ENCODE measurements around the gene MED31. TPM values are rescaled to one million over a fixed set of nuclear protein-coding genes. Genes with fewer than 3 reads are reported as not detected.
A peak's percentile ranks its signal among the peaks of the same experiment; 100 is the strongest.
"Not testable (repeated sequence)": the region's sequence is repeated elsewhere in the genome, so short reads cannot be mapped to it uniquely, and the experiment has no call there.

MED31 gene
- total RNA-seq (2014; rRNA removed; shearing (Covaris generic)): 16.3 and 19.2 TPM in 2 replicates

DNA sequence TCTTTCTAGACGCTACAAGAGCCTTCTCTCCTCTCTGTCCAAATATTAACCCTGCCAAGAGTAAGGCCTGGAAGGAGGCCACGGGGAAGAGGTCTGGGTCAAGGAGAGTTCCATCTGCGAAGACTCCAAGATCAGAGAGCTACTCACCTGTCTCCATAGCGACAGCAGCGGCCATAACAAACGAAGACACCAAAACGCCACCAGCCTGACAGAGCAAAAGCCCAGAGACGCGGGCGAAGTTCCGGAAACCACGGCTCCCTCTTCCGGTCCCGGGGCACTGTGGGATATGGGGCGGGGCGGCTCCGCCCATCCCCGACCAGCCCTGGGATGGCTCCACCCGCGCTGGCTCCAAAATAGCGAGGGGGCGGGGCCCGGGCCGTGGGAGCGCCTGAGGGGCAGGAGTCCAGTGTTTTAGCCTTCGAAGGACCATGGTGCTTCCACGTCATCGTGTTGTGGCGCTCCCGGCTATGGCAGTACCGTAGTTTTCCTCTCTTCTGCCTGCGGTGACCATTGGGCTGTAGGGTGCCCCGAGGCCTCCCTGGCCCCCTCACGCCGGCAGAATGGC is at the start of gene MED31, which contains the start of gene C17orf100:
MED31 (minus strand) TSS at position 252 of the 565 bp plus-strand sequence; CDS start at position 175, 77 bp downstream.
C17orf100 (plus strand) TSS at position 409 of the 565 bp plus-strand sequence; CDS start at position 561, 152 bp downstream.
- DNase-seq (ENCODE audit: low spot score): peak; percentile 77

DNA sequence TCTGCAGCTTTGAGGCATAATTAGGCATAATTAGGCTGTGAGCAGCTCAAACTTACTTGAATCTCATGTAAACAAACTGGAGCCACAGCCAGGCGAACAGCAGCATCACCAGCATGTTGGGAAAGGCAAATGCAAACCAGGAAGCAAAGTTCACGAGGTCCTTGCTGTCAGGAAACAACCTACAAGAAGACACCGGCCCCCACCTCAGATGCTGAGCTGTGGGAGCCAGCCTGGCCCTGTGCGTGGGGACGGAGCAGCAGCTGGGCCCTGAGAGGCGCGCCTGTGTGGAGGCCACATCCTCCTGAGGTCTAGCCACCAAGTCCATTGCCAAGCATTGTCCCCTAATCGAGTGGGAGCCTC is 49.5 kb upstream of the MED31 start:
- no peak for DNase-seq (ENCODE audit: low spot score)

DNA sequence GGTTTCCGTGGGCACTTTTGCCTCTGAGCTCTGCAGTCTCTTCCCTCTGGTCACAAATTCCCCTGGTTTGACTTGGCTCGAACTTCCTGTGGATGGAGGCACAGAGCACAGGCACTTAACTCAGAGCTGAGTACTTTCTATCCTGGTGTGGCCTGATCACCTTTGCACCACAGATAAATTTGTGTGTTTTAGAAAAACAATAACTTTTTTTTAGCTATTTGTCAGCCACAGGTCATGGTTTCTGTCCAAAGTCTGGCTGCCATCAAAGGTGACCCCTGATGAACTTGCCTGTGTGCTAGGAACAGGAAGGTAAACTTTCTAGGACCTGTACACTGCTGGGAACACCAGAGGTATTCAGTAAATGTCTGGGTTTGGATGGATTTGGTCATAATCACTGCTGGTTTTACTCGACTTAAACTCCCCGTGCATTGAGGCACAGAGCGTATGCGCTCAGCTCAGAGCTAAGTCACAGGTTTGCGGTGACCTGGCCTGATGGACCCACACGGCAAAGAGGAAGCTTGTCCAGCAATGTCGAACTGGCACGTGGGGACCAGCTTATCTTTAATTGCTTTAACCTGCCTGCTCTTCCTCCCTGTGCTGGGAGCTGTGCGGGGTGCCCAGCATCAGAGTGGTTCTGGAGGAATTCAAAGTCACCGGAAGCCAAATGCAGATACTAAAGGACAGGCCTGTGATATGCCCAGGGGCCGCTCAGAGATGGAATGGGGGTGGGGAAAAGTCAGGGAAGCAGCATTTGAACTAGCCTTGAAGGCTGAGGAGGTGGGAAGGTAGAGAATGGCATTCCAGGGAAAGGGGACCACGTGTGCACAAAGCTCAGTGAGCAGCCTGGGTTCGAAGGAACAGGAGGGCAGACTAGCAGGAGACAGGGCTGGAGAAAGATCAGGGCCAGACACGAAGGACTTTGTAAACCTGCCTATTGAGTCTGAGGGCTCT is 48.9 kb upstream of the MED31 start:
- no peak for DNase-seq (ENCODE audit: low spot score)

DNA sequence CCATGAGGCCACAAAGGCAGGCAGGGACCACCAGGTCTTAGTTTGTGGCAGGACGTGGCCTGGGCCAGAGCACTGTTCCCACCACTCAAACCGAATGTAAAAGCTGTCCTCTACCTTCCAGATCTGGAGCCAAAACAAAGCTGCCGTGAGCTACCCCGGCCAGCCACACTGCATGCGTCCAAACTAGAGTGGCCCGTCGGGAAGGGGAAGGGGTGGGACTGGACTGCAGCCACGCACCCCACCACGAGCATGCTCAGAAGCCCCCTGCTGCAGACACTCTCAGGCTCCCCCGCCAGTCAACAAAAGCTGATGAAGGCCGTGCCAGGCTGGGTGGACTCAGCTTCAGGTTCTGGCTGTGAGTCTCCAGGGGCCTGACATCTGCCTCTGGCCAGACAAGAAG is 46.6 kb upstream of the MED31 start:
- DNase-seq (ENCODE audit: low spot score): no peak

DNA sequence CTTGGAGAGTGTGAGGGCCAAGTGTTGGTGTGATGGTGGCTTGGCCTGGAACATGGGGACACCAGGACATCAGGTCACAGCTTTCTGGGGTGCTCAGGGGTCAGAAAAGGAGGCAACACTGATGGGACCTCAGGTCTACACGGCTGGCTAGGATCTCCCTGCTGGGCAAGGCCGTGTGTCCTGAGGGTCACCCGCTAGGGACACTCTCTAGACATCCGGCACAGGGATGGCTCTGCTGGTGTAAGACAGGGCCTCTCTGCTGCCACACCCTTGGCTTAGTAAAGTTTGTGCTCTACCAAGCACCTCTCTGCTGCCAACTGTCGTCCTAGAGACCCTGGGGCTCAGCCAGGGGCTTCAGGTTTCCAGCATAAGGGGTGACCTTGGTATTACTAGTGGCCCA is 45.5 kb upstream of the MED31 start:
- DNase-seq (ENCODE audit: low spot score): no peak

DNA sequence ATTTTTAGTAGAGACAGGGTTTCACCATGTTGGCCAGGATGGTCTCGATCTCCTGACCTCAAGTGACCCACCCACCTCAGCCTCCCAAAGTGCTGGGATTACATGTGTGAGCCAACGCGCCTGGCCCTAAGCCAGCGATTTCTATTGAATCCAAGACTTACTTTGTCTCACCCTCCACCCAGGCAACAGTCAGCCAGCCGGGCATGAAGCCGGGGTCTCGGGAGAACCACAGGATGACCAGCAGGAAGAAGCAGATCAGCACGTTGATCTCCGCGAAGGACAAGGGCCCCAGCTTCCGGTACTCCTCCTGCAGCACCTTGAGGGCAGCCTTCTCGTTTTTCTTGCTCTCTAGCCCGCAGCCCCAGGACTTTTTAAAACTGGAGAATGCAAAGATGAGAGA is 44.2 kb upstream of the MED31 start:
- DNase-seq (ENCODE audit: low spot score): no peak

DNA sequence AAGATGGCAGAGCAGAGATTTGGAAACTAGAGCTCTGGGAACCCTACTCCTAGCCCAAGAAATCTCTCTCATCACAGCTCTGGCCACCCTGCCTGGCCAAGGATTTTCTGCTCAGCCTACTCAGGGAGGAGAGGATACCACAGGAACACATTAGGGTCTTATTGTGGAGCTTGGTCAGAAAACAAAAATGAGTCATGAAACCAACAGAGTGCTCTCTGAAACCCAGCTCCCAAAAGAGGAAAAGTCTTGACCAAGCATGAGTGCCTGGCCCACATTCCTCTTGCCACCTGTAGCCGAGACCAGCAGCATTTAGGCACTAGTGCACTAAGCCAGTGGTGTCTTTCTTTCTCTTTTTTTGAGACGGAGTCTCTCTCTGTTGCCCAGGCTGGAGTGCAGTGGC is 43.6 kb upstream of the MED31 start:
- no peak for DNase-seq (ENCODE audit: low spot score)

DNA sequence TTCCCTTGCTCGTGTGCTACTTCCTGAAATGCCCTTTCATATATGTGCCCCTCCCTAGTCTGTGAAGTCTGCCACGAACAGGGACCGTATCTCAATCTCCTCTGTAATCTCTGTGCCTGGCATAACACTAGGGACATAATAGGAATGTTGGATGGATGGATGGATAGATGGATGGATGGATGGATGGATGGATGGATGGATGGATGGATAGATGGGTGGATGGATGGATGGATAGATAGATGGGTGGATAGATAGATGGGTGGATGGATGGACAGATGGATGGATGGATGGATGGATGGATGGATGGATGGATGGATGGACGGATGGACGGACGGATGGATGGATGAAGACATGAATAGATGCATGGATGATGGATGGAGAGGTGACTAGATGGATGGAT is 40.6 kb upstream of the MED31 start:
- DNase-seq (ENCODE audit: low spot score): not testable (repeated sequence)

DNA sequence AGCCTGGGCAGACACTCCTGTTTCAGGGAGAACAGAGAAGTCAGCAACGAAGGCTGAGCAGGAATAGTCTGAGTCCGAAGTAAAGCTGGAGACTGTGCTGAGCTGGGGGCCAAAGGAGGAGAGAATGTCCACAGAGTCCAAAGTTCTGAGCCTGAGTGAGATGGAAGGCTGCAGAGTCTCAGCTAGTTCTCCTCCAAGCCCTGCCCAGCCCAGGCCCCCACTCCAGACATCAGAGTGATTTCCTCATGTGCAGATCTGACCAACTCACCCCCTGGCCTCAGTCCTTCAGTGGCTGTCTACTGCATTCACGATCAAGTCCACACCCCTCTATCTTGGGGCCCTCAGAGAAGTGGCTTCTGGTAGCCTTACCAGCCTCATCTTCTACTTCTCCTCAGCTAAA is 40.1 kb upstream of the MED31 start:
- DNase-seq (ENCODE audit: low spot score): no peak

DNA sequence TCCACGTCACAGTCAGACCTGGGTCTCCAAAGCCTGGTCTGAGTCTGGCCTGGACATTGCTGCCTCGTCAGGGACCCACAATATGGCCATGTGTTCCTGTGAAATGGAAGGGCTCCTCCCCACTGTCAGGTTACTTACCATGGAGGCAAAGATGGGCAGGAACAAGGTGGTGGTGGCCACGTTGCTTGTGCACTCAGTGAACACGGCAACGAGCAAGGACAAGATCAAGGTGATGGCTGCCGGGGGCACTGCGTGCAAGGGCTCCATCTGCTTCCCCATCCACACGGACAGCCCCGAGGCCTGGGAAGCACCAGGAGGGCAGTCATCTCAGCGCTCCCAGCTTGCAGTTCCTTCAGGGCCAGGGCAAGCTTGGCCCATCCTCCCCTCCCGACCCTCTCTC is 39.2 kb upstream of the MED31 start:
- DNase-seq (ENCODE audit: low spot score): no peak

DNA sequence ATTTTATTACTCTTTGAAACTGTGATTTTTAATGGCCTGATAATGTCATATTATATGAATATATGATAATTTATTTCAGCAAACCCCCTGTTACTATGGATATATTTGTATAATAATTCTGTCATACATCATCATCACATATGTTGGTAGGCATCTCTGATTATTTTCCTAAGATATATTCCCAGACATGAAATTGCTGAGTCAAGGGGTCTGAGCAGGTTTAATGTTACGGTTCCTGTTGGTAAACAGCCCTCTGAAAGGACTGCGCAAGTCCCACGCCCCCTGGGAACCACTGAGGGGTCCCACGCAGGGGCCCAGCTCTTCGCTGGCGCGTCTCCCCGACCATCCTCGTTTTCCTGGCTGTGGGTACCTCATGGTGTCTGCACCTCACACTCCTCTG is 37.5 kb upstream of the MED31 start:
- no peak for DNase-seq (ENCODE audit: low spot score)

DNA sequence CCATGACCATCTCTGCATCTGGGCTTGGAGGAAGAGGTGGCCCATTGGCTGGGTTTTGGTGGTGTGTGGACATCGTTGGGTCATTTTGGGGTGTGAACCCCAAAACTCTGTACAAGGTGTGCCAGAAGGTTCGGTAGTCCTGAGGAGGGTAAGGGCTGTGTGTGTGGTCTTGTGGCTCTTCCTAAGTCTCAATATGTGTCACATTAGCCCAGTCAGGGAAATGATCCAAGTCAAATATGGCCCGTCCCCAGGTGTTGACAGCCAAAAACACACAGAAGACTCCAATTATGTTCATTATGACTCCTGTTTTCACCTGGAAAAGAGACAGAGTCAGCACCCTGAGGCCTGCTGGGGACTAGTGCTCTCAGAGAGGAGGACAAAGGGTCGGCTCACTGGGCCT is 34.6 kb upstream of the MED31 start:
- DNase-seq (ENCODE audit: low spot score): no peak

DNA sequence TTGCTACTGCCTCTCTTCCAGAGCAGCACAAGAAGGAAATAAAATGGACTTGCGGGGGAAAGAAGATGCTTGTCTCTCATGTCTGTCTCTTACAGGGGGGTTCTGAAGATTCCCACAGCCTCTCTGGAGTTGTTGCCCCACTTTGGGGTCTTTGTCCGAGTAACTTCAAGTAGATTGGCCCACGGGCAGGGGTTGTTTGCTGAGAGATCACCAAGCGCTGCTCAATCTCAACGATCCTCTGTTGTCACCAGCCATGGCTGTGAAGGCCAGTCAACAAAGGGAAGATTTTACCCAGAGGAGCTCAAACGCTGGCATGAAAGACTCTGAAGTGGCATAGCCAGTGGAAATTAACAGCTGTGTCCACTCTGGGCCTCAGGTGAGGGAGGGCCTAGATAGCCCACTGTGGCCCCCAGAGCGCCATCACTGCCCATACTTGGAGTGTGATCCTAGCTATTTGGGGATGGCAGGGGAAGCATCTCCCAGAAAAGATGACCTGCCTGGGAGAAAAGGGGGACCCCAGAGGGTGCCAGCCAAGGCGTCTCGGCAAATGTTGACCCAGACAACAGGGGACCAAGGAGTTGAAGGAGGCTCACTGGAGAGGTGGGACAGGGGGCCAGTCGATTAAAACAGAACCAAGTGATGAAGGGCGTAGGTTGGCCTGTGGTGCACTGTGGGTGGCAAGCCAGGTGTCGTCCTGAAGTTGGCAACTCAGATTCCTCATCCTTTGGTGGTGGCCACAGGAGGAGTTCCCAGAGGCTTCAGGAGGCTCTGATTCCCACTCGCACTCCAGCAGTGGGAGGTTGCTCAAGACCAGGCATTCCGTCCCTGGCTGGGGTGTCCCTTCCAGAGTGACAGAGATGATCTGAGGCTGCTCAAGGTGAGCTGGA is 33.7 kb upstream of the MED31 start:
- no peak for DNase-seq (ENCODE audit: low spot score)

DNA sequence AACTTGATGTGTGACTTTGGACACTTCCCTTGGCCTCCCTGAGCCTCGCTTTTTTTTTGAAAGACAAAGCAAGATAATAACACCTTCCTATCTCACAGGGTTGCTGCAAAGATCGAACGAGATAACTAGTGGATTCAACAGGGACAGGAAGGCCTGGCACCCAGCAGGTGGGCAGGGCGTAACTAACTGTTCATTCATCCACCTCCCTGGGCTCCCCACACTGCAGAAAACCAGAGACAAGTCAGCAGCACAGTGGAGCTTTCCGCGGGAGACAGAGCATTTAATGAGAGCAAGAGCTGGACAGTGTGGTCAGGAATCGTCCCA is 33.0 kb upstream of the MED31 start:
- DNase-seq (ENCODE audit: low spot score): no peak

DNA sequence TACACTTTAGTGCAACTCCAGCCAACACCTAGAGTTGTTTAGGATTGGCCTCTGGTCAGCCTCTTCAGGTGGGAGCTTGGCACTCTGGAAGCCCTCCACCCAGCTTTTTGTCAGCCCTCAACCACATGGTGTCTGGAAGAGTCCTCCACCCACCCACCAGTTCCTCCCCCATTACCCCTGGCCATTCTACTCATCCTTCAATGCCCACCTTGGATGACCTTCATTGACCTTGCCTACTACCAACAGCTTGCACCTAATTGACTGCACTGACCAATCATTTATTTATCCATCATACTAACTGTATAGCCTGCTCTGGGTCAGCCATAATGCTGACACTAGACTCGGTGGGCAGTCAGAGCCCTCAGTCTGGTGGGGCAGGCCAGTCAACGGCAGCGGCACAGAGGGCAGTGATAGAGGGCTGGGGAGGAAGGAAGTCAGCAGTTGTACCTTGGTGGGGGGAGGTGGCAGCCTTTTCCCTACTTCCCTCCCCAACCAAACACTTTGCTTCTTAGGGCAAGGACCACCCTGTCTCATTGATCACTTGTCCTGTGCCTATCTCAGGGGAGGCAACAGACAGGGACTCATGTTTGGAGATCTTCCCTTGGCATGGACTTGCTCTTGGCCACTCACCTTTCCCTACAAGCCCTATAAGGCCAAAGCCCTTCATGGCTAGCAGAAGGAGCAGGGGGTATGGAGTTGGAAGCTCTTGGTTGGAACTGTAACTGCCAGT is 32.5 kb upstream of the MED31 start:
- no peak for DNase-seq (ENCODE audit: low spot score)

DNA sequence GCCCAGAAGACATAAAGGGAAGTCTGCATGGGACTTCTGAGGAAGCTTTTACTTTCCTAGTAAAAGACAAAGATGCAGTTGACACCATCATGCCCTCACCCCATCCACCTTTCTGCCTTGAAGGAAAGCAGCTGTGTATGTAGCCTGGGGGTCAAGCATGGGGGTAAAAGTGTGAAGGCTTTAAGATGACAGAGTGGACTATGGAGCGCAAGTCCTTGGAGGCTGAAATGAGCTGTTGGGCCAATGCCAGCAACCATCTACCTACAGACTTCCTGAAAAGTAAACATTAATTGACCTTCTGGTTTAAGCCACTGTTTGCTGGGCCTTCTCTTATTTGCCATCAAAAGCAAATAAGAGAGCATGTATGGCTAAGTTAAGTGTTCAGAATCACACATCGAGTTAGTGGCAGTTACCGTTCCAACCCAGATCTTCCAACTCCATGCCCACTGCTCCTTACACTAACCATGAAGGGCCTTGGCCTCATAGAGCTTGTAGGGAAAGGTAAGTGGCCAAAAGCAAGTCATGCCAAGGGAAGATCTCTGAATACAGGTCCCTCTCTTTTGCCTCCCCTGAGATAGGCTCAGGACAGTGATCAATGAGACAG is 31.8 kb upstream of the MED31 start:
- no peak for DNase-seq (ENCODE audit: low spot score)

DNA sequence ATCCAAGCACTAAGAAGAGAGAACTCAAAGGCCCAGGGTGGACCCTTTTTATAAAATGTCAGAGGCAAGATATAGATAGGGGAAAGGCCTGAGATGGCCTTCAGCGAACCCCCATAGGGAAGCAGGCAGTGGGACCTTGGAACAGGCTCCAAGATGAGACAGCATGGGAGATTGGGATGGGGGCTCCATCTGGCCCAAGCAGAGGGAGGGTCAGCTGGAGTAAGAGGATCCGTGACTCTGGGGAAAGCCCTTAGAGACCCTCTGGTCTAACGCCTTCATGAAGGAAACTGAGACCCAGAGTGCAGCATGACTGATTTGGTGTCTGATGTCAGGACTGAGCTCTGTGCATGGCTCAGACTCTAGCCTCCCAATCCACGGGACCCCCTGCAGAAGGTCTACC is 30.9 kb upstream of the MED31 start:
- no peak for DNase-seq (ENCODE audit: low spot score)

DNA sequence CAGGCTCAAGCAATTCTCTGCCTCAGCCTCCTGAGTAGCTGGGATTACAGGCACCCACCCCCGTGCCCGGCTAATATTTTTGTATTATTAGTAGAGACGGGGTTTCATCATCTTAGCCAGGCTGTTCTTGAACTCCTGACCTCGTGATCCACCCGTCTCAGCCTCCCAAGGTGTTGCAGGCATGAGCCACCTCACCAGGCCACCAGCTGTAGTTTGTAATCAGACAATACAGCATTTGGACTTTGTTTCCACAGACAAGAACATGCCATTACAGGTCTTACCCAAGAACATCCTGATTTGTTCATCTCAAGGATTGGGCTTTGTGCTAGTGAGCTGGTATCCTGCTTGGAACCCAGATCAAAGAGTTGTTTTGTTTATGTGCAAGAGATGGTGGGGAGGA is 30.3 kb upstream of the MED31 start:
- DNase-seq (ENCODE audit: low spot score): no peak

DNA sequence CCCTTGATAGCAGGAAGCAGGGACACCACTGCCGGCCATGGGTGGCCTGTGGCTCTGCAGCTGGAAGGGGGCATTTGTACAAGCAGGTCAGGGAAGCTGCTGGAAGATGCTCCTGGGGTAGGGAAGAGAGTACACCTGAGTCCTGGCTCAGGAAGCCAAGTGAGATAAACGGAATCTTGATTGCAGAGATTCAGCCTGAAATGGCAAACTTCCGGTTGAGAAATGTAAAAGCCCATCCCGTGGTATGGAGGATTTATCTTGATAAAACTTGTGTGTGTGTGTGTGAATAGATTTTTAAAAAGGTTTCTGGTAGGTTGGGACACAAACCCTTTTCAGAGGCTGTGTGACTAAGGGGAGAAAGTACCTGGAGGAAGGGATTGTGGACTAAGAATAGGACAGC is 29.8 kb upstream of the MED31 start:
- DNase-seq (ENCODE audit: low spot score): no peak

DNA sequence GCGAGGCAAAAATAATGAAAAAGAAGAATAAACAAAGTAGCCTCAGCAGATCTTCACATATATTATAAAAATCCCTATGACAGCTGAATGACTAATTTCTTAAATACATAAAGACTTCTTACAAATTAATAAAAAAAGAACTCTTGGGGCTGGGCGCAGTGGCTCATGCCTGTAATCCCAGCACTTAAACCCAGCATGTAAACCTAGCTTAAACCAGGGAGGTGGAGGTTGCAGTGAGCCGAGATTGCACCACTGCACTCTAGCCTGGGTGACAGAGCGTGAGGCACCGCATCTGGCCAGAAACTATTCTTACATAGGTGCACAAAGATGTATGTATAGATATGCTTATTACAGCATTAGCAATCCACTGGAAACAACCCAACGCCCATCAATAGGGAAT is 27.8 kb upstream of the MED31 start:
- no peak for DNase-seq (ENCODE audit: low spot score)

DNA sequence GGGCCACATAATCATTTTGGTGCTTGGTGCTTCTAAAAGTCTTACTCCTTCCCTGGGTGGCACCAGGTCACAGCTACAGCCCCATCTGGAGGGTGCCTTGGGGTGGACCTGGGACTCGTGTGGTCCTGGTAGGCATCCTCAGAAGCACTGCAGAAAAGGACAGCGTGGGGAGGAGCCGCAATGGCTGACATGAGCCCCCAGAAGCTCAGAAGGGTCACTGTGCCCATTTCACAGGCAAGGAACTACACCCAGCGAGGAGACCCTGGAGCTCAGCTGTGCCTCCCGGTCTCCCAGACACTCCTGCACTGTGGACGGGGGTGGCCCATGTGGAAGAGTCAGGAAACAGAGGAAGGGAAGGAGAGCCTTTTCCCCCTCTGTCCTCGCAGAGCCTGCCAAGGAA is 26.5 kb upstream of the MED31 start:
- DNase-seq (ENCODE audit: low spot score): no peak
